Gastrocnemius medialis (tissue), 4 donors: Measurements from ENCODE around the gene GAA. TPM values are rescaled to one million over a fixed set of nuclear protein-coding genes. Genes with fewer than 3 reads are reported as not detected.
A peak's percentile ranks its signal among the peaks of the same experiment; 100 is the strongest.

Experiments
- ATAC-seq, 2 donors: fragments of 150-250 bp; one replicate each; pipeline ENCODE4 v1.9.1; 2016
- DNase-seq, 2 donors: peaks; one replicate each; pipeline ENCODE4 v3.0.0-alpha.2; 2019
- H3K27ac ChIP-seq, 4 donors: fragments of 200-600 bp; sonication (generic); 1 replicate in 1 of 4; 2 replicates in 3 of 4; pipeline ENCODE4 v1.5.1; 2016 to 2018; ENCODE audit warnings: mild to moderate bottlenecking in 2 of 4, moderate library complexity in 1 of 4
- H3K27me3 ChIP-seq, 3 donors: fragments of 200-600 bp; sonication (generic) in 2 of 3; 1 replicate in 1 of 3; 2 replicates in 2 of 3; pipeline versions ENCODE4 v1.5.1 to v1.6.0; 2016 to 2019; ENCODE audit warnings: mild to moderate bottlenecking in 1 of 3, moderate library complexity in 1 of 3
- H3K36me3 ChIP-seq, 2 donors: fragments of 200-600 bp; sonication (generic) in 1 of 2; one replicate each; pipeline ENCODE4 v1.5.1; 2017 to 2018
- H3K4me1 ChIP-seq, 2 donors: fragments of 200-600 bp; sonication (generic) in 1 of 2; one replicate each; pipeline ENCODE4 v1.5.1; 2016 to 2017; ENCODE audit warnings: mild to moderate bottlenecking in 2 of 2
- H3K4me3 ChIP-seq, 4 donors: fragments of 200-600 bp; sonication (generic) in 3 of 4; 1 replicate in 1 of 4; 2 replicates in 3 of 4; pipeline ENCODE4 v1.5.1; 2016 to 2019; ENCODE audit warnings: mild to moderate bottlenecking in 2 of 4
- H3K9me3 ChIP-seq, 3 donors: fragments of 200-600 bp; sonication (generic) in 2 of 3; 1 replicate in 1 of 3; 2 replicates in 2 of 3; pipeline ENCODE4 v1.5.1; 2016 to 2019
- CTCF ChIP-seq, 5 experiments: fragments of 450-650 bp in 3 of 5; fragments of 200-600 bp in 2 of 5; sonication (generic) in 2 of 5; IDR thresholded peaks in 4 of 5; conservative IDR thresholded peaks in 1 of 5; 1 replicate in 4 of 5; 2 replicates in 1 of 5; pipeline ENCODE4 v1.5.1; 2016 to 2019; ENCODE audit warnings: antibody characterized with exemption in 5 of 5, mild to moderate bottlenecking in 3 of 5, moderate library complexity in 3 of 5
- POLR2A ChIP-seq, 2 donors: fragments of 450-650 bp; IDR thresholded peaks; one replicate each; pipeline ENCODE4 v1.6.1; 2017; ENCODE audit warnings: antibody characterized with exemption in 2 of 2, mild to moderate bottlenecking in 2 of 2, moderate library complexity in 2 of 2
- in situ Hi-C, 4 donors: fragments of 200-750 bp; cut with MboI; loops; one replicate each; pipeline versions ENCODE4 v1.15.0 to v1.8.0; 2017; ENCODE audit warnings: low sequenced_read_pairs in 4 of 4
- intact Hi-C: fragments of 100-400 bp; cut with DNase I; formaldehyde crosslinking; loops from one replicate; pipeline ENCODE4 v1.15.1; 2023; ENCODE audit warnings: low total_unique reads
- total RNA-seq, 4 donors: library from RNA; depleted of rRNA; stranded (reverse); fragments of >200 nt; gene quantifications; one replicate each; pipeline versions ENCODE4 v1.1.0 to v1.2.3, GENCODE V29; 2016

Gene GAA
- total RNA-seq, 4 donors from 2014 or later = 39.2 to 72.3 (median 70.1) TPM

GRCh38 chr17:80058311-80058955 is 42.9 kb upstream of the GAA start:
- ATAC-seq = no peak
- intact Hi-C loops = no loop called here
- TF ChIP-seq CTCF (IDR thresholded peaks at IDR 0.05 in 4 of 5, conservative IDR thresholded peaks at IDR 0.05 in 1 of 5) (no peak), POLR2A (IDR thresholded peaks at IDR 0.05) (no peak)

GRCh38 chr17:80060644-80061043 is 40.7 kb upstream of the GAA start:
- Histone ChIP-seq H3K4me1 (peaks cover 6 to 12% of the 10 kb centered on the region in 2 donors), H3K36me3 (no peaks in the 10 kb centered on the region), H3K4me3 (no peak overlapping the region), H3K27ac (no peak overlapping the region), H3K27me3 (no peaks in the 10 kb centered on the region), H3K9me3 (no peaks in the 10 kb centered on the region)
- no peak for DNase-seq
- in situ Hi-C loops (no loop called here), intact Hi-C loops (no loop called here)
- ATAC-seq = no peak
- TF ChIP-seq CTCF (IDR thresholded peaks at IDR 0.05 in 4 of 5, conservative IDR thresholded peaks at IDR 0.05 in 1 of 5) (no peak), POLR2A (IDR thresholded peaks at IDR 0.05) (no peak)

More at GRCh38 chr17:80058311-80058955, 42.9 kb upstream of the GAA start:
- in situ Hi-C loops = no loop called here
- DNase-seq = no peak
- Histone ChIP-seq H3K27ac (no peak overlapping the region), H3K9me3 (no peaks in the 10 kb centered on the region), H3K36me3 (no peaks in the 10 kb centered on the region), H3K27me3 (no peaks in the 10 kb centered on the region), H3K4me3 (no peak overlapping the region), H3K4me1 (peaks cover under 1 to 2% of the 10 kb centered on the region in 2 donors)

- ATAC-seq = no peak
- intact Hi-C loops = no loop called here
These were observed 40.0 kb upstream of the GAA start for GRCh38 chr17:80061421-80061820.

GRCh38 chr17:80063830-80064585 is 37.4 kb upstream of the GAA start:
- Histone ChIP-seq H3K36me3 (no peaks in the 10 kb centered on the region), H3K4me1 (peaks cover 12 to 16% of the 10 kb centered on the region in 2 donors), H3K27me3 (no peaks in the 10 kb centered on the region), H3K9me3 (no peaks in the 10 kb centered on the region), H3K4me3 (no peak overlapping the region), H3K27ac (peak overlapping the region; percentile 71 to 83 (median 76))
- intact Hi-C loops = no loop called here
- in situ Hi-C loops = no loop called here
- DNase-seq (peak; percentile 75 to 91), ATAC-seq (peak; percentile 92 to 94)
- no peak for TF ChIP-seq CTCF (IDR thresholded peaks at IDR 0.05 in 4 of 5, conservative IDR thresholded peaks at IDR 0.05 in 1 of 5)
- TF ChIP-seq POLR2A (IDR thresholded peaks at IDR 0.05) = peak in 1 of 2 donors; percentile 52

More at GRCh38 chr17:80061421-80061820, 40.0 kb upstream of the GAA start:
- TF ChIP-seq POLR2A (IDR thresholded peaks at IDR 0.05) (no peak), CTCF (IDR thresholded peaks at IDR 0.05 in 4 of 5, conservative IDR thresholded peaks at IDR 0.05 in 1 of 5) (no peak)
- Histone ChIP-seq H3K27me3 (no peaks in the 10 kb centered on the region), H3K27ac (no peak overlapping the region), H3K36me3 (no peaks in the 10 kb centered on the region), H3K4me3 (no peak overlapping the region), H3K4me1 (peaks cover 6 to 12% of the 10 kb centered on the region in 2 donors), H3K9me3 (no peaks in the 10 kb centered on the region)
- DNase-seq = no peak
- in situ Hi-C loops = no loop called here
